Kidney (tissue), 14 donors: ENCODE data around the gene CLTCL1. TPM values are rescaled to one million over a fixed set of nuclear protein-coding genes. Genes with fewer than 3 reads are reported as not detected.

ENCODE experiments used
- DNase-seq, 5 donors: peaks; one replicate each; pipeline ENCODE4 v3.0.0-alpha.2; 2013 to 2020
- FAIRE-seq: peaks from 2 replicates; lab custom pipeline; 2012; peaks lifted over from hg19 to GRCh38; lab: Jason Lieb, UNC
- H3K27ac ChIP-seq, 2 donors: one replicate each; pipeline ENCODE4 v1.7.0; 2013; ENCODE audit warnings: low read depth in 2 of 2, low read length in 2 of 2, inconsistent platforms in 1 of 2
- H3K27me3 ChIP-seq: one replicate; pipeline ENCODE4 v1.7.1; 2013; ENCODE audit warnings: low read length, inconsistent platforms; ENCODE audit not compliant: control insufficient read depth, insufficient read depth
- H3K36me3 ChIP-seq, 3 donors: one replicate each; pipeline versions ENCODE4 v1.7.0 to v1.7.1; 2013; ENCODE audit warnings: low read length in 3 of 3, control low read depth in 1 of 3, inconsistent platforms in 1 of 3; ENCODE audit not compliant: insufficient read depth in 3 of 3, control insufficient read depth in 2 of 3
- H3K4me1 ChIP-seq, 3 donors: one replicate each; pipeline versions ENCODE4 v1.7.0 to v1.7.1; 2013; ENCODE audit warnings: low read length in 3 of 3, inconsistent platforms in 1 of 3, low read depth in 1 of 3; ENCODE audit not compliant: control insufficient read depth in 2 of 3, insufficient read depth in 2 of 3
- H3K4me3 ChIP-seq, 3 donors: one replicate each; pipeline versions ENCODE4 v1.7.0 to v1.8.1; 2013; ENCODE audit warnings: low read length in 3 of 3, control low read depth in 1 of 3, inconsistent platforms in 1 of 3
- H3K9ac ChIP-seq, 3 donors: one replicate each; pipeline versions ENCODE4 v1.7.0 to v1.7.1; 2013; ENCODE audit warnings: low read length in 3 of 3, control low read depth in 1 of 3, inconsistent platforms in 1 of 3
- H3K9me3 ChIP-seq, 3 donors: one replicate each; pipeline versions ENCODE4 v1.7.0 to v1.7.1; 2013; ENCODE audit warnings: low read length in 3 of 3, control low read depth in 1 of 3, inconsistent platforms in 1 of 3; ENCODE audit not compliant: control insufficient read depth in 2 of 3, insufficient read depth in 1 of 3
- intact Hi-C: fragments of 100-400 bp; cut with DNase I; formaldehyde crosslinking; loops from one replicate; pipeline ENCODE4 v1.11.1; 2022
- polyA plus RNA-seq: library from polyadenylated mRNA; stranded (reverse); fragments of 350-450 nt; fragmentation: Illumina TruSeq; extraction: RNeasy Lipid Tissue Mini Kit (QIAGEN cat#74804); gene quantifications from one replicate; pipeline ENCODE4 v1.2.3, GENCODE V29; 2014; ENCODE audit warnings: low read depth, low replicate concordance; ENCODE audit not compliant: insufficient read depth
- total RNA-seq: library from RNA; stranded (reverse); fragmentation: NEBNext Ultra II Directional; extraction: Animal tissue kit (Norgen Biotek cat#: 25700); gene quantifications from one replicate; pipeline ENCODE4 v1.2.1, GENCODE V29; 2021
- TF ChIP-seq, protein P1 (sequence below): IDR thresholded peaks from 3 replicates; pipeline ENCODE4 v1.5.1; 2012; ENCODE audit warnings: mild to moderate bottlenecking, moderate library complexity, borderline replicate concordance; ENCODE audit not compliant: insufficient read depth; ENCODE audit errors: extremely low read depth
- donor health status: control.
- donor health status: control.
- donor health status: control.
- donor health status: control.
- donor health status: control.
- donor health status: DM: yes; HTN: yes; CAD: no.
- donor health status: Normal renal cell carcinoma (clear cell type).

Gene CLTCL1
- total and polyA plus RNA-seq, 2 donors from 2014 or later = 4.0 to 6.3 TPM

DNA sequence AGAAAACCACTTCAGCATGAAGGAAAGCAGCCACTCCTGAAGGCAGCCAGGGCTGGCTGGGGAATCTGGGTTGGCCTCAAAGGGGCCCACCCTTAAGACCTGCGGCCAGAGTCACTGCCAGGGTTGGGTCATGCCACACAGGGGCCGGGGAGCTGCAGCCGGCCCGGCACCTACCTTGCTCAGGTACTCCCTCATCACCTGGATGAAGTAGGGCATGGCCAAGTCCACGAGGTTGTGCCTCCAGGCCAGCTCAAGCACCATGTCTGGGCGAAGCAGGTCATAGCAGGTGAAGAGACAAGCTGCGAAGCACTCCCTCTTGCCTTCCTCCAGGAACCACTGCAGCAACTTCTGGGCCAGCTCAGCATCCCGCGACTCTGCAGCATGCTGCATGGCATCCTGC is 108.3 kb downstream of the CLTCL1 start:
- intact Hi-C loops = no loop called here
- H3K27ac ChIP-seq = no peak overlapping the region
- no peak for FAIRE-seq

GRCh38 chr22:19182472-19183157 is 108.9 kb downstream of the CLTCL1 start:
- Histone ChIP-seq H3K27me3 (no peaks in the 10 kb centered on the region), H3K9ac (no peak overlapping the region), H3K36me3 (peaks cover 0 to 6% (median 0%) of the 10 kb centered on the region in 3 donors), H3K9me3 (no peaks in the 10 kb centered on the region), H3K4me1 (peaks cover 0 to 4% (median 0%) of the 10 kb centered on the region in 3 donors), H3K4me3 (no peak overlapping the region), H3K27ac (no peak overlapping the region)
- TF ChIP-seq, protein P1, sequence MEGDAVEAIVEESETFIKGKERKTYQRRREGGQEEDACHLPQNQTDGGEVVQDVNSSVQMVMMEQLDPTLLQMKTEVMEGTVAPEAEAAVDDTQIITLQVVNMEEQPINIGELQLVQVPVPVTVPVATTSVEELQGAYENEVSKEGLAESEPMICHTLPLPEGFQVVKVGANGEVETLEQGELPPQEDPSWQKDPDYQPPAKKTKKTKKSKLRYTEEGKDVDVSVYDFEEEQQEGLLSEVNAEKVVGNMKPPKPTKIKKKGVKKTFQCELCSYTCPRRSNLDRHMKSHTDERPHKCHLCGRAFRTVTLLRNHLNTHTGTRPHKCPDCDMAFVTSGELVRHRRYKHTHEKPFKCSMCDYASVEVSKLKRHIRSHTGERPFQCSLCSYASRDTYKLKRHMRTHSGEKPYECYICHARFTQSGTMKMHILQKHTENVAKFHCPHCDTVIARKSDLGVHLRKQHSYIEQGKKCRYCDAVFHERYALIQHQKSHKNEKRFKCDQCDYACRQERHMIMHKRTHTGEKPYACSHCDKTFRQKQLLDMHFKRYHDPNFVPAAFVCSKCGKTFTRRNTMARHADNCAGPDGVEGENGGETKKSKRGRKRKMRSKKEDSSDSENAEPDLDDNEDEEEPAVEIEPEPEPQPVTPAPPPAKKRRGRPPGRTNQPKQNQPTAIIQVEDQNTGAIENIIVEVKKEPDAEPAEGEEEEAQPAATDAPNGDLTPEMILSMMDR = no peak
- intact Hi-C loops = no loop called here
- FAIRE-seq = no peak
- DNase-seq = peak in 2 of 5 donors; percentile 37 to 39

More for the DNA sequence above, 108.3 kb downstream of the CLTCL1 start:
- H3K4me3 ChIP-seq = no peak overlapping the region
- no peaks in the 10 kb centered on the region for H3K27me3 ChIP-seq
- H3K4me1 ChIP-seq = peaks cover 0 to 3% (median 0%) of the 10 kb centered on the region in 3 donors
- no peaks in the 10 kb centered on the region for H3K9me3 ChIP-seq
- DNase-seq = no peak
- TF ChIP-seq, protein P1 = no peak
- peaks cover 0 to 10% (median 0%) of the 10 kb centered on the region in 3 donors for H3K36me3 ChIP-seq
- no peak overlapping the region for H3K9ac ChIP-seq

- FAIRE-seq (no peak), DNase-seq (no peak)
- Histone ChIP-seq H3K4me1 (peaks cover 0 to 11% (median 0%) of the 10 kb centered on the region in 3 donors), H3K27ac (no peak overlapping the region), H3K27me3 (no peaks in the 10 kb centered on the region), H3K9me3 (no peaks in the 10 kb centered on the region), H3K36me3 (no peaks in the 10 kb centered on the region), H3K4me3 (no peak overlapping the region), H3K9ac (no peak overlapping the region)
- intact Hi-C loops = no loop called here
- TF ChIP-seq, protein P1 = no peak
Observed at GRCh38 chr22:19181786-19182471, 109.6 kb downstream of the CLTCL1 start.
